Prostate gland (tissue), 2 donors: ENCODE data around the gene ZMYND19. TPM values are rescaled to one million over a fixed set of nuclear protein-coding genes. Genes with fewer than 3 reads are reported as not detected.

ENCODE experiments used
- small RNA-seq, 2 donors: library from RNA; depleted of rRNA; stranded (forward); fragments of <200 nt; gene quantifications; one replicate each; pipeline ENCODE3, GENCODE V24; 2016
- total RNA-seq, 2 donors: library from RNA; depleted of rRNA; stranded (reverse); fragments of >200 nt; gene quantifications; one replicate each; pipeline ENCODE4 v1.1.0, GENCODE V29; 2016

The ZMYND19 gene
- total RNA-seq, 2 donors from 2014 or later = 20.8 to 34.8 TPM

Small RNAs within 50 kb of the gene (small RNA-seq; reads per million reads assigned to genes)
- 0 reads per million in 2 donors for gene RF00017

Other genes with a start within 250 kb of the ZMYND19 start
- 10 to 100 TPM; 32.6 to 44.8 TPM for gene EXD3, start 167.3 kb downstream of the ZMYND19 start, total RNA-seq
- 10 to 100 TPM in 1 of 2 donors, 1 to 10 TPM in 1; 7.5 to 17.1 TPM for gene NOXA1, start 167.1 kb downstream of the ZMYND19 start, total RNA-seq
- 1 to 10 TPM; 1.8 TPM for gene ENTPD8, start 149.2 kb downstream of the ZMYND19 start, total RNA-seq
- 100 to 1,000 TPM in 1 of 2 donors, 10 to 100 TPM in 1; 42.4 to 128 TPM for gene NSMF, start 131.2 kb downstream of the ZMYND19 start, total RNA-seq
- gene PNPLA7, start 40.1 kb downstream of the ZMYND19 start, total RNA-seq = 10 to 100 TPM; 34.2 to 64.3 TPM
- 100 to 1,000 TPM in 1 of 2 donors, 10 to 100 TPM in 1; 75.8 to 133 TPM for gene MRPL41, start 38.6 kb downstream of the ZMYND19 start, total RNA-seq
- 10 to 100 TPM; 34.3 to 62.4 TPM for gene DPH7, start 11.6 kb downstream of the ZMYND19 start, total RNA-seq
- gene ARRDC1, start 15.2 kb upstream of the ZMYND19 start, total RNA-seq = 100 to 1,000 TPM; 123 to 126 TPM
- gene EHMT1, start 28.5 kb upstream of the ZMYND19 start, total RNA-seq = 100 to 1,000 TPM in 1 of 2 donors, 10 to 100 TPM in 1; 81.3 to 149 TPM